K562 (cell line): ENCODE data around the gene MRPS31. TPM values are rescaled to one million over a fixed set of nuclear protein-coding genes. Genes with fewer than 3 reads are reported as not detected.

ENCODE experiments used
- ATAC-seq: fragments of 200-7000 bp; cut with Tn5 transposase; 3 replicates; pipeline ENCODE4 v1.9.1; 2020; ENCODE audit warnings: moderate library complexity
- BruUV-seq: library from RNA; stranded (reverse); fragments of 400-500 nt; replicated peaks from 2 replicates; lab custom pipeline; 2021; lab: Mats Ljungman, UMichigan
- CTCF ChIA-PET: fragments of 300-600 bp; formaldehyde crosslinking; extraction: SDS; loops from one replicate; lab custom pipeline; 2021; ENCODE audit warnings: low intra/inter-chr PET ratio; lab: Yijun Ruan, JAX
- POLR2A ChIA-PET: fragments of 300-600, 350-650 bp; sonication (Branson Sonifier 250); formaldehyde crosslinking; extraction: SDS; loops from one replicate; lab custom pipeline; 2021; ENCODE audit warnings: antibody characterized with exemption, inconsistent platforms; lab: Yijun Ruan, JAX
- DNase-seq, 4 experiments: peaks; one replicate each; pipeline versions ENCODE4 v3.0.0 to v3.0.0-alpha.2; 2011 to 2018; ENCODE audit warnings: low spot score in 3 of 4, mixed read lengths in 3 of 4; ENCODE audit errors: extremely low read depth in 1 of 4
- FAIRE-seq: peaks from 2 replicates; lab custom pipeline; 2011; peaks lifted over from hg19 to GRCh38; lab: Jason Lieb, UNC
- H2AFZ ChIP-seq: 2 replicates; pipeline ENCODE4 v1.6.0; 2011; ENCODE audit warnings: low read depth, low read length, control low read depth, inconsistent platforms
- H3K27ac ChIP-seq: fragments of 200-600 bp; 3 replicates; pipeline ENCODE4 v1.8.0; 2011; ENCODE audit warnings: low read depth, mild to moderate bottlenecking, control low read depth, inconsistent platforms, low read length, moderate library complexity, mixed read lengths; ENCODE audit errors: extremely low read depth
- H3K27me3 ChIP-seq, 2 experiments: fragments of 300-600 bp in 1 of 2; 2 replicates in 1 of 2; 3 replicates in 1 of 2; pipeline versions ENCODE4 v1.6.0 to v1.8.0; 2011; ENCODE audit warnings: inconsistent platforms in 2 of 2, low read length in 2 of 2, mild to moderate bottlenecking in 1 of 2, mixed read lengths in 1 of 2, moderate library complexity in 1 of 2; ENCODE audit not compliant: control insufficient read depth in 2 of 2, insufficient read depth in 2 of 2
- H3K36me3 ChIP-seq: fragments of 300-600 bp; 3 replicates; pipeline ENCODE4 v1.8.0; 2011; ENCODE audit warnings: mild to moderate bottlenecking, low read length, inconsistent platforms; ENCODE audit not compliant: control insufficient read depth, insufficient read depth
- H3K4me1 ChIP-seq, 2 experiments: fragments of 200-600 bp in 1 of 2; replicated peaks in 1 of 2; 2 replicates in 1 of 2; 3 replicates in 1 of 2; pipeline versions ENCODE4 v1.5.1 to v1.8.0; 2011; ENCODE audit warnings: inconsistent platforms in 2 of 2, low read length in 2 of 2, mild to moderate bottlenecking in 1 of 2, mixed read lengths in 1 of 2, moderate library complexity in 1 of 2; ENCODE audit not compliant: control insufficient read depth in 2 of 2, insufficient read depth in 2 of 2
- H3K4me2 ChIP-seq: 2 replicates; pipeline ENCODE4 v1.6.1; 2011; ENCODE audit warnings: low read length, control low read depth, inconsistent platforms, mixed read lengths; ENCODE audit not compliant: insufficient read depth
- H3K4me3 ChIP-seq: fragments of 200-600 bp; sonication (generic), shearing (Covaris generic); 2 replicates; pipeline ENCODE4 v1.5.1; 2016; ENCODE audit warnings: control low read depth, inconsistent platforms
- H3K79me2 ChIP-seq: fragments of 200-600 bp; 3 replicates; pipeline ENCODE4 v1.8.0; 2011; ENCODE audit warnings: low read length, inconsistent platforms; ENCODE audit not compliant: control insufficient read depth, insufficient read depth
- H3K9ac ChIP-seq, 2 experiments: 2 replicates each; pipeline versions ENCODE4 v1.6.0 to v1.6.1; 2011; ENCODE audit warnings: low read depth in 2 of 2, low read length in 2 of 2, control low read depth in 1 of 2, inconsistent platforms in 1 of 2, mild to moderate bottlenecking in 1 of 2, mixed read lengths in 1 of 2; ENCODE audit not compliant: insufficient read depth in 1 of 2
- H3K9me1 ChIP-seq: one replicate; pipeline ENCODE4 v1.6.0; 2011; ENCODE audit warnings: inconsistent platforms, mild to moderate bottlenecking, low read length, moderate library complexity; ENCODE audit not compliant: control insufficient read depth, insufficient read depth
- H3K9me3 ChIP-seq: replicated peaks from 2 replicates; pipeline ENCODE4 v1.5.1; 2011; ENCODE audit warnings: low read depth, low read length, inconsistent platforms; ENCODE audit not compliant: control insufficient read depth, insufficient read depth
- H4K20me1 ChIP-seq: replicated peaks from 2 replicates; pipeline ENCODE4 v1.6.1; 2011; ENCODE audit warnings: low read length, inconsistent platforms, mixed read lengths; ENCODE audit not compliant: control insufficient read depth, insufficient read depth
- BMI1 ChIP-seq: fragments of 150-350 bp; IDR thresholded peaks from 2 replicates; pipeline ENCODE4 v1.6.1; 2014; ENCODE audit warnings: low read length
- BRD9 ChIP-seq: fragments of 450-650 bp; IDR thresholded peaks from 2 replicates; pipeline ENCODE4 v1.6.1; 2018; ENCODE audit warnings: low read depth; ENCODE audit not compliant: partially characterized antibody
- IFI16 ChIP-seq: fragments of 250-450 bp; sonication (Bioruptor Pico); IDR thresholded peaks from 2 replicates; pipeline ENCODE4 v2.1.2; 2022; ENCODE audit warnings: mild to moderate bottlenecking, inconsistent platforms
- MED1 ChIP-seq: sonication (generic); formaldehyde crosslinking; IDR thresholded peaks from 2 replicates; pipeline ENCODE4 v1.8.1; 2023; ENCODE audit warnings: missing genetic modification reagents, borderline replicate concordance
- POLR2G ChIP-seq: fragments of 200-400 bp; formaldehyde crosslinking; IDR thresholded peaks from 2 replicates; pipeline ENCODE4 v1.6.1; 2017; ENCODE audit warnings: low read depth, mild to moderate bottlenecking, antibody characterized with exemption, low read length, moderate library complexity
- SP1 ChIP-seq: sonication (generic); formaldehyde crosslinking; IDR thresholded peaks from 2 replicates; pipeline ENCODE4 v1.8.1; 2022; ENCODE audit warnings: mild to moderate bottlenecking, missing genetic modification reagents
- USF2 ChIP-seq: sonication (generic); formaldehyde crosslinking; IDR thresholded peaks from 2 replicates; pipeline ENCODE4 v1.5.0; 2020; ENCODE audit warnings: missing genetic modification reagents
- ZBTB17 ChIP-seq: fragments of 450-650 bp; formaldehyde crosslinking; IDR thresholded peaks from 2 replicates; pipeline ENCODE4 v1.4.0; 2020; ENCODE audit warnings: mild to moderate bottlenecking
- ZNF24 ChIP-seq: fragments of 450-650 bp; IDR thresholded peaks from 2 replicates; pipeline ENCODE4 v1.6.1; 2016
- WGBS: fragments of 100-300 bp; shearing (Covaris generic); methylation state at CpG from one replicate; pipeline ENCODE4 v1.1.6; 2016; ENCODE audit warnings: low coverage, mixed read lengths; ENCODE audit not compliant: insufficient coverage; ENCODE audit errors: missing lambda C conversion rate; 5-methylcytosine and 5-hydroxymethylcytosine counted together
- in situ Hi-C: fragments of 300-500 bp; cut with MboI; formaldehyde crosslinking; loops from 4 replicates; pipeline ENCODE4 v1.15.0; 2018; ENCODE audit warnings: inconsistent platforms, mixed read lengths
- intact Hi-C: fragments of 100-400 bp; cut with micrococcal nuclease; formaldehyde crosslinking; loops from 2 replicates; pipeline ENCODE4 v1.14.2; 2022
- polyA plus RNA-seq, 8 experiments: library from polyadenylated mRNA; depleted of rRNA in 4 of 8; stranded (reverse) in 5 of 8; unstranded in 3 of 8; fragments of >200 nt; fragmentation: Nextera tagmentation in 2 of 8; fragmentation: Illumina TruSeq in 1 of 8; extraction: Ambion mirVana in 2 of 8; extraction: Trizol in 1 of 8; gene quantifications; 2 replicates each; pipeline versions ENCODE4 v1.2.1 to v1.2.3, GENCODE V29; 2011 to 2014; ENCODE audit warnings: inconsistent platforms in 1 of 8, missing spikeins in 1 of 8
- total RNA-seq, 7 experiments: library from RNA; depleted of rRNA in 6 of 7; stranded (reverse); fragments of >200 nt in 6 of 7; fragmentation: Illumina TruSeq in 2 of 7; extraction: Trizol in 2 of 7; gene quantifications; 2 replicates each; pipeline versions ENCODE4 v1.2.1 to v1.2.3, GENCODE V29; 2011 to 2021; ENCODE audit warnings: low replicate concordance in 1 of 7
- TF ChIP-seq, protein P1 (sequence below): sonication (generic); formaldehyde crosslinking; IDR thresholded peaks from 2 replicates; pipeline ENCODE4 v1.8.0; 2022; ENCODE audit warnings: missing genetic modification reagents, mild to moderate bottlenecking, borderline replicate concordance
- TF ChIP-seq, protein P2 (sequence below): fragments of 450-650 bp; IDR thresholded peaks from 2 replicates; pipeline ENCODE4 v1.6.1; 2014; ENCODE audit warnings: low read depth, mild to moderate bottlenecking, moderate library complexity, borderline replicate concordance
- TF ChIP-seq, protein P3 (sequence below): fragments of 450-650 bp; IDR thresholded peaks from one replicate; pipeline ENCODE4 v1.6.1; 2018; ENCODE audit warnings: mild to moderate bottlenecking, moderate library complexity; ENCODE audit not compliant: partially characterized antibody
- TF ChIP-seq, protein P4 (sequence below): sonication (generic); formaldehyde crosslinking; IDR thresholded peaks from 2 replicates; pipeline ENCODE4 v1.8.0; 2023; ENCODE audit warnings: mild to moderate bottlenecking, missing genetic modification reagents

MRPS31 gene
- total and polyA plus RNA-seq, 9 of the 15 experiments (the other 6 are each of a cell fraction or from before 2014, with no cell fraction given): 20.3 to 57.8 (median 37.1) TPM

GRCh38 chr13:40794414-40795368, 23.7 kb upstream of the MRPS31 start:
- in situ Hi-C loops: loop anchor here (25.0 kb wide), 1 partner anchor 268 kb away; the partner anchor contains the start of gene WBP4
- no peak overlapping the region for H3K4me3 ChIP-seq
- intact Hi-C loops: no loop called here
- POLR2A ChIA-PET: no interaction called here
- no peak overlapping the region for H3K4me2 ChIP-seq
- H3K9me1 ChIP-seq: no peaks in the 10 kb centered on the region
- H3K36me3 ChIP-seq: peaks cover 23% of the 10 kb centered on the region; the same call in 2 of the 3 replicates
- no peak overlapping the region for H3K27ac ChIP-seq
- H3K9me3 ChIP-seq: no peaks in the 10 kb centered on the region
- no peaks in the 10 kb centered on the region for H3K27me3 ChIP-seq
- no peak overlapping the region for H2AFZ ChIP-seq
- ATAC-seq (no peak), DNase-seq (no peak), FAIRE-seq (no peak)
- 81% methylated on average over 9 of the region's 13 CpGs for WGBS
- H4K20me1 ChIP-seq: no peaks in the 10 kb centered on the region
- CTCF ChIA-PET: no interaction called here
- no TSS peak for BruUV-seq
- no peak overlapping the region for H3K9ac ChIP-seq
- H3K79me2 ChIP-seq: peaks cover 7% of the 10 kb centered on the region; the same call in 2 of the 3 replicates
- H3K4me1 ChIP-seq: peaks cover 0 to 9% of the 10 kb centered on the region in 2 experiments; a peak in 3 of 5 replicates
- no peak for TF ChIP-seq POLR2G
- TF ChIP-seq, protein P1, sequence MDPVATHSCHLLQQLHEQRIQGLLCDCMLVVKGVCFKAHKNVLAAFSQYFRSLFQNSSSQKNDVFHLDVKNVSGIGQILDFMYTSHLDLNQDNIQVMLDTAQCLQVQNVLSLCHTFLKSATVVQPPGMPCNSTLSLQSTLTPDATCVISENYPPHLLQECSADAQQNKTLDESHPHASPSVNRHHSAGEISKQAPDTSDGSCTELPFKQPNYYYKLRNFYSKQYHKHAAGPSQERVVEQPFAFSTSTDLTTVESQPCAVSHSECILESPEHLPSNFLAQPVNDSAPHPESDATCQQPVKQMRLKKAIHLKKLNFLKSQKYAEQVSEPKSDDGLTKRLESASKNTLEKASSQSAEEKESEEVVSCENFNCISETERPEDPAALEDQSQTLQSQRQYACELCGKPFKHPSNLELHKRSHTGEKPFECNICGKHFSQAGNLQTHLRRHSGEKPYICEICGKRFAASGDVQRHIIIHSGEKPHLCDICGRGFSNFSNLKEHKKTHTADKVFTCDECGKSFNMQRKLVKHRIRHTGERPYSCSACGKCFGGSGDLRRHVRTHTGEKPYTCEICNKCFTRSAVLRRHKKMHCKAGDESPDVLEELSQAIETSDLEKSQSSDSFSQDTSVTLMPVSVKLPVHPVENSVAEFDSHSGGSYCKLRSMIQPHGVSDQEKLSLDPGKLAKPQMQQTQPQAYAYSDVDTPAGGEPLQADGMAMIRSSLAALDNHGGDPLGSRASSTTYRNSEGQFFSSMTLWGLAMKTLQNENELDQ (CRISPR knock-in tag): no peak
- no peak for TF ChIP-seq BRD9
- TF ChIP-seq IFI16 (CRISPR knock-in tag): no peak
- TF ChIP-seq, protein P2, sequence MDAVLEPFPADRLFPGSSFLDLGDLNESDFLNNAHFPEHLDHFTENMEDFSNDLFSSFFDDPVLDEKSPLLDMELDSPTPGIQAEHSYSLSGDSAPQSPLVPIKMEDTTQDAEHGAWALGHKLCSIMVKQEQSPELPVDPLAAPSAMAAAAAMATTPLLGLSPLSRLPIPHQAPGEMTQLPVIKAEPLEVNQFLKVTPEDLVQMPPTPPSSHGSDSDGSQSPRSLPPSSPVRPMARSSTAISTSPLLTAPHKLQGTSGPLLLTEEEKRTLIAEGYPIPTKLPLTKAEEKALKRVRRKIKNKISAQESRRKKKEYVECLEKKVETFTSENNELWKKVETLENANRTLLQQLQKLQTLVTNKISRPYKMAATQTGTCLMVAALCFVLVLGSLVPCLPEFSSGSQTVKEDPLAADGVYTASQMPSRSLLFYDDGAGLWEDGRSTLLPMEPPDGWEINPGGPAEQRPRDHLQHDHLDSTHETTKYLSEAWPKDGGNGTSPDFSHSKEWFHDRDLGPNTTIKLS: no peak
- TF ChIP-seq MED1 (CRISPR knock-in tag): no peak
- TF ChIP-seq USF2 (CRISPR knock-in tag): no peak
- TF ChIP-seq, protein P3, sequence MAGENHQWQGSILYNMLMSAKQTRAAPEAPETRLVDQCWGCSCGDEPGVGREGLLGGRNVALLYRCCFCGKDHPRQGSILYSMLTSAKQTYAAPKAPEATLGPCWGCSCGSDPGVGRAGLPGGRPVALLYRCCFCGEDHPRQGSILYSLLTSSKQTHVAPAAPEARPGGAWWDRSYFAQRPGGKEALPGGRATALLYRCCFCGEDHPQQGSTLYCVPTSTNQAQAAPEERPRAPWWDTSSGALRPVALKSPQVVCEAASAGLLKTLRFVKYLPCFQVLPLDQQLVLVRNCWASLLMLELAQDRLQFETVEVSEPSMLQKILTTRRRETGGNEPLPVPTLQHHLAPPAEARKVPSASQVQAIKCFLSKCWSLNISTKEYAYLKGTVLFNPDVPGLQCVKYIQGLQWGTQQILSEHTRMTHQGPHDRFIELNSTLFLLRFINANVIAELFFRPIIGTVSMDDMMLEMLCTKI: no peak
- no peak for TF ChIP-seq SP1
- TF ChIP-seq ZBTB17: no peak
- TF ChIP-seq ZNF24: no peak
- TF ChIP-seq, protein P4, sequence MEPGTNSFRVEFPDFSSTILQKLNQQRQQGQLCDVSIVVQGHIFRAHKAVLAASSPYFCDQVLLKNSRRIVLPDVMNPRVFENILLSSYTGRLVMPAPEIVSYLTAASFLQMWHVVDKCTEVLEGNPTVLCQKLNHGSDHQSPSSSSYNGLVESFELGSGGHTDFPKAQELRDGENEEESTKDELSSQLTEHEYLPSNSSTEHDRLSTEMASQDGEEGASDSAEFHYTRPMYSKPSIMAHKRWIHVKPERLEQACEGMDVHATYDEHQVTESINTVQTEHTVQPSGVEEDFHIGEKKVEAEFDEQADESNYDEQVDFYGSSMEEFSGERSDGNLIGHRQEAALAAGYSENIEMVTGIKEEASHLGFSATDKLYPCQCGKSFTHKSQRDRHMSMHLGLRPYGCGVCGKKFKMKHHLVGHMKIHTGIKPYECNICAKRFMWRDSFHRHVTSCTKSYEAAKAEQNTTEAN: no peak
- no peak for TF ChIP-seq BMI1
